ENCODE measurements around the gene TACC3. TPM values are rescaled to one million over a fixed set of nuclear protein-coding genes. Genes with fewer than 3 reads are reported as not detected.

TACC3 gene
- total and polyA plus RNA-seq, 2 experiments from 2014 or later = 9.7 to 18.2 TPM

- Histone ChIP-seq H3K36me3 (ENCODE audit: low read depth) (no peaks in the 10 kb centered on the region), H3K4me1 (ENCODE audit: insufficient read depth) (no peaks in the 10 kb centered on the region), H3K9me3 (ENCODE audit: low read depth) (no peaks in the 10 kb centered on the region), H2AFZ (no peak overlapping the region), H3K9ac (no peak overlapping the region), H3F3A (ENCODE audit: insufficient read depth) (no peaks in the 10 kb centered on the region), H3K27me3 (replicated peaks; ENCODE audit: insufficient read depth) (no peaks in the 10 kb centered on the region), H3K27ac (no peak overlapping the region), H3K4me3 (no peak overlapping the region), H3K79me2 (ENCODE audit: insufficient read depth) (no peaks in the 10 kb centered on the region), H3K9me2 (ENCODE audit: insufficient read depth) (no peaks in the 10 kb centered on the region), H3K4me2 (ENCODE audit: unreplicated experiment) (no peak overlapping the region), H4K20me1 (ENCODE audit: insufficient read depth) (no peaks in the 10 kb centered on the region)
- in situ Hi-C loops (cut with MboI) = no loop called here
- WGBS, 2 experiments (ENCODE audit: low coverage in 1 of 2, low lambda C conversion rate in 2 of 2, missing lambda C conversion rate in 2 of 2) = 69 to 70% methylated on average over 10 of the region's 10 CpGs
- no peak for TF ChIP-seq EZH2 (IDR thresholded peaks at IDR 0.05; ENCODE audit: insufficient read depth, poor library complexity, severe bottlenecking)
- no peak for TF ChIP-seq EZH2phosphoT487 (IDR thresholded peaks at IDR 0.05; ENCODE audit: insufficient read depth, low read depth)
- no peak for DNase-seq
These were observed 63.1 kb downstream of the TACC3 start for GRCh38 chr4:1784395-1784788.

- 77 to 83% methylated on average over 7 to 17 of the region's 17 CpGs for WGBS, 2 experiments (ENCODE audit: low coverage in 1 of 2, low lambda C conversion rate in 2 of 2, missing lambda C conversion rate in 2 of 2)
- H2AFZ ChIP-seq = no peak overlapping the region
- no peak for DNase-seq
These were observed 63.7 kb downstream of the TACC3 start for GRCh38 chr4:1784789-1785591.

DNA sequence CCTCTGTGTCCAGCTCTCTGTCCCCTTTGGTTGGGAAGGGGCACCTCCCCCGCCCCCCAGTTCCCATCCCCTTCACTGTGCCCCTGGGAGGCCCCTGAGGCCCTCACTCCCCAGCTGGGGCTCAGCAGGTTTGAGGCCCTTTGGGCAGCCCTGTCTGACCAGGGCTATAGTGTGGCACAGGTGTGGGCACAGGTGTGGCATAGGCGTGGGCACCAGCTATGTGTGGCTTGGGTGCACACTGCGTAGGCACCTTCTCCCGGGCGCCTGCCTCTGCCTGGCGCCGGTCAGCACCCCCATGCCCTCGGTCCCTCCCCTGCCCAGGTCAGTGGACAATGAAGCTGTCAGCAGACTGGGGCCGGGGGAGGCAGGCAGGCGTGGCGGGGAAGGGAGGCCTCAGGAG is 64.3 kb downstream of the TACC3 start:
- WGBS, 2 experiments (ENCODE audit: low coverage in 1 of 2, low lambda C conversion rate in 2 of 2, missing lambda C conversion rate in 2 of 2) = 84 to 100% methylated on average over 1 to 11 of the region's 11 CpGs
- Histone ChIP-seq H3F3A (ENCODE audit: insufficient read depth) (no peaks in the 10 kb centered on the region), H3K27ac (no peak overlapping the region), H3K4me1 (ENCODE audit: insufficient read depth) (no peaks in the 10 kb centered on the region), H3K4me2 (ENCODE audit: unreplicated experiment) (no peak overlapping the region), H2AFZ (no peak overlapping the region), H4K20me1 (ENCODE audit: insufficient read depth) (no peaks in the 10 kb centered on the region), H3K27me3 (replicated peaks; ENCODE audit: insufficient read depth) (no peaks in the 10 kb centered on the region), H3K4me3 (no peak overlapping the region), H3K36me3 (ENCODE audit: low read depth) (no peaks in the 10 kb centered on the region), H3K79me2 (ENCODE audit: insufficient read depth) (no peaks in the 10 kb centered on the region), H3K9me2 (ENCODE audit: insufficient read depth) (no peaks in the 10 kb centered on the region), H3K9ac (no peak overlapping the region), H3K9me3 (ENCODE audit: low read depth) (no peaks in the 10 kb centered on the region)
- TF ChIP-seq EZH2phosphoT487 (IDR thresholded peaks at IDR 0.05; ENCODE audit: insufficient read depth, low read depth) = no peak
- no peak for TF ChIP-seq EZH2 (IDR thresholded peaks at IDR 0.05; ENCODE audit: insufficient read depth, poor library complexity, severe bottlenecking)
- no peak for DNase-seq
- in situ Hi-C loops (cut with MboI) = no loop called here

More at GRCh38 chr4:1784789-1785591, 63.7 kb downstream of the TACC3 start:
- TF ChIP-seq EZH2 (IDR thresholded peaks at IDR 0.05; ENCODE audit: insufficient read depth, poor library complexity, severe bottlenecking) (no peak), EZH2phosphoT487 (IDR thresholded peaks at IDR 0.05; ENCODE audit: insufficient read depth, low read depth) (no peak)
- Histone ChIP-seq H3K79me2 (ENCODE audit: insufficient read depth) (no peaks in the 10 kb centered on the region), H3K9ac (no peak overlapping the region), H3K9me2 (ENCODE audit: insufficient read depth) (no peaks in the 10 kb centered on the region), H3K27me3 (replicated peaks; ENCODE audit: insufficient read depth) (no peaks in the 10 kb centered on the region), H3K9me3 (ENCODE audit: low read depth) (no peaks in the 10 kb centered on the region), H3K27ac (no peak overlapping the region), H4K20me1 (ENCODE audit: insufficient read depth) (no peaks in the 10 kb centered on the region), H3K4me3 (no peak overlapping the region), H3F3A (ENCODE audit: insufficient read depth) (no peaks in the 10 kb centered on the region), H3K4me1 (ENCODE audit: insufficient read depth) (no peaks in the 10 kb centered on the region), H3K4me2 (ENCODE audit: unreplicated experiment) (no peak overlapping the region), H3K36me3 (ENCODE audit: low read depth) (no peaks in the 10 kb centered on the region)
- in situ Hi-C loops (cut with MboI) = no loop called here

DNA sequence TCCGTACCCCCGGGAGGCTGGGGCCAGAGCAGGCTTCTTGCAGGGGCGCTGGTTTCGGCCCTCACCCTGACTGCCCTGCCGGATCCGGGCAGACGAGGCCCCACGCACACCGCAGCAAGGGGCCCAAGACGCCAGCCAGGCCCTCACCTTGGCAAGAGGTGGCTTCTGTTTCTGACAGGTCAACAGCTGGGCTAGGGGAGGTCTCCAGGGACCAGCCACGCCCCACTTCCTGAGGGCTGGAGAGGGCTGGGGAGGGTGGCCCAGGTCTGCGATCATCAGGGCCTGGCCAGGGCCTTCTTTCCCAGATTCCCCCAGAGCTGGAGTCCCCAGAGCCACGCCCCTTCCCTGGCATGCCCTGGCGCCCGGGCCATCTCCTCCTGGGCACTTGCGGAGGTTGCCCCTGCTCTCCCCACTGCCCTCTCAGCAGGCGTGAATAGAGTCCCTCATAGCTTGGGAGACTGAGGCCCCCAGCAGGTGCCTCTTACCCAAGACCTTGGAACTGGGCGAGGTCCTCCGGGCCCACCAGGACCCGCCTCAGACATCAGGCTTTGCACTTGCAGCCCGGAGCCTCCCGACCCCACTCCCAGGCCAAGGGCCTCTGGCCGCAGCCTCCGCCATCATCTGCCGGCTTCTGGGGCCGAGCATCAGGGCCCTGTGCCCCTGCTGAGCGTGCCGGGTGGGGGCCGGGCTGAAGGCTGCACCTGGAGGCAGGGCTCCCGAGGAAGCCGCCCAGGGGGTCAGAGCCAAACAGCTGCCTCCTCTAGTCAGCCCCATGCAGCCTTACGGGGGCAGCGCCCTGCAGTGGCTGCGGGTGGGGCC is 65.4 kb downstream of the TACC3 start:
- no peak for DNase-seq
- in situ Hi-C loops (cut with MboI) = no loop called here
- H3K9me2 ChIP-seq (ENCODE audit: insufficient read depth) = no peaks in the 10 kb centered on the region
- H2AFZ ChIP-seq = no peak overlapping the region
- no peak overlapping the region for H3K4me2 ChIP-seq (ENCODE audit: unreplicated experiment)
- H3K9me3 ChIP-seq (ENCODE audit: low read depth) = no peaks in the 10 kb centered on the region
- no peak overlapping the region for H3K4me3 ChIP-seq
- TF ChIP-seq EZH2 (IDR thresholded peaks at IDR 0.05; ENCODE audit: insufficient read depth, poor library complexity, severe bottlenecking) (no peak), EZH2phosphoT487 (IDR thresholded peaks at IDR 0.05; ENCODE audit: insufficient read depth, low read depth) (no peak)
- no peaks in the 10 kb centered on the region for H3K36me3 ChIP-seq (ENCODE audit: low read depth)
- no peaks in the 10 kb centered on the region for H3K27me3 ChIP-seq (replicated peaks; ENCODE audit: insufficient read depth)
- H3K9ac ChIP-seq = no peak overlapping the region
- no peaks in the 10 kb centered on the region for H3K79me2 ChIP-seq (ENCODE audit: insufficient read depth)
- no peaks in the 10 kb centered on the region for H4K20me1 ChIP-seq (ENCODE audit: insufficient read depth)
- H3K4me1 ChIP-seq (ENCODE audit: insufficient read depth) = no peaks in the 10 kb centered on the region
- H3K27ac ChIP-seq = no peak overlapping the region
- WGBS, 2 experiments (ENCODE audit: low coverage in 1 of 2, low lambda C conversion rate in 2 of 2, missing lambda C conversion rate in 2 of 2) = 66 to 68% methylated on average over 26 to 32 of the region's 34 CpGs
- no peaks in the 10 kb centered on the region for H3F3A ChIP-seq (ENCODE audit: insufficient read depth)

Measured in GM23248 (cell line).